Mesodermal cell (in vitro differentiated cells): ENCODE measurements around the gene CAPN10.

Source experiments
- H3K27ac ChIP-seq: 2 replicates; pipeline ENCODE4 v1.7.0; 2013; ENCODE audit warnings: mild to moderate bottlenecking, low read depth, low read length, moderate library complexity; ENCODE audit not compliant: severe bottlenecking
- H3K36me3 ChIP-seq: 2 replicates; pipeline ENCODE4 v1.7.1; 2013; ENCODE audit warnings: mild to moderate bottlenecking, low read length, moderate library complexity; ENCODE audit not compliant: control insufficient read depth, insufficient read depth
- H3K4me1 ChIP-seq: one replicate; pipeline ENCODE4 v1.7.1; 2013; ENCODE audit warnings: mild to moderate bottlenecking, low read length; ENCODE audit not compliant: insufficient read depth, control insufficient read depth, poor library complexity, severe bottlenecking
- H3K4me3 ChIP-seq: 2 replicates; pipeline ENCODE4 v1.7.0; 2013; ENCODE audit warnings: low read length, control low read depth, mild to moderate bottlenecking; ENCODE audit not compliant: insufficient read depth, poor library complexity, severe bottlenecking; ENCODE audit errors: extremely low read depth
- H3K9me3 ChIP-seq: 2 replicates; pipeline ENCODE4 v1.7.1; 2013; ENCODE audit warnings: mild to moderate bottlenecking, low read length, moderate library complexity; ENCODE audit not compliant: control insufficient read depth
- WGBS, 2 experiments: methylation state at CpG; one replicate each; pipeline ENCODE4 v1.1.5; 2013; ENCODE audit warnings: missing lambda C conversion rate in 2 of 2; ENCODE audit not compliant: insufficient coverage in 2 of 2; 5-methylcytosine and 5-hydroxymethylcytosine counted together

Gene CAPN10

GRCh38 chr2:240570531-240571313 lies 15.8 kb upstream of the CAPN10 start:
- Histone ChIP-seq H3K27ac (no peak overlapping the region), H3K4me1 (peaks cover 22% of the 10 kb centered on the region), H3K36me3 (peaks cover 4% of the 10 kb centered on the region), H3K4me3 (no peak overlapping the region), H3K9me3 (no peaks in the 10 kb centered on the region)
- 92 to 93% methylated on average over 9 to 11 of the region's 11 CpGs for WGBS, 2 experiments

GRCh38 chr2:240571314-240571973 lies 15.1 kb upstream of the CAPN10 start:
- 95 to 98% methylated on average over 10 to 13 of the region's 18 CpGs for WGBS, 2 experiments
- Histone ChIP-seq H3K36me3 (peaks cover 7% of the 10 kb centered on the region), H3K27ac (no peak overlapping the region), H3K9me3 (no peaks in the 10 kb centered on the region), H3K4me1 (peaks cover 18% of the 10 kb centered on the region), H3K4me3 (no peak overlapping the region)

GRCh38 chr2:240572141-240573031 lies 14.1 kb upstream of the CAPN10 start:
- peaks cover 16% of the 10 kb centered on the region for H3K36me3 ChIP-seq
- no peak overlapping the region for H3K27ac ChIP-seq
- H3K4me3 ChIP-seq: no peak overlapping the region
- H3K9me3 ChIP-seq: no peaks in the 10 kb centered on the region
- 93% methylated on average over 24 to 30 of the region's 30 CpGs for WGBS, 2 experiments
- H3K4me1 ChIP-seq: peaks cover 11% of the 10 kb centered on the region

GRCh38 chr2:240573071-240573515 lies 13.4 kb upstream of the CAPN10 start:
- no peak overlapping the region for H3K27ac ChIP-seq
- H3K9me3 ChIP-seq: no peaks in the 10 kb centered on the region
- H3K36me3 ChIP-seq: peaks cover 20% of the 10 kb centered on the region
- 93 to 94% methylated on average over 19 to 20 of the region's 20 CpGs for WGBS, 2 experiments
- H3K4me1 ChIP-seq: peaks cover 6% of the 10 kb centered on the region
- no peak overlapping the region for H3K4me3 ChIP-seq

- no peaks in the 10 kb centered on the region for H3K9me3 ChIP-seq
- WGBS, 2 experiments: 90 to 94% methylated on average over 28 to 34 of the region's 37 CpGs
- no peak overlapping the region for H3K4me3 ChIP-seq
- H3K27ac ChIP-seq: no peak overlapping the region
- peaks cover 26% of the 10 kb centered on the region for H3K36me3 ChIP-seq
- peaks cover 6% of the 10 kb centered on the region for H3K4me1 ChIP-seq
These were observed 12.8 kb upstream of the CAPN10 start for GRCh38 chr2:240573516-240574385.

GRCh38 chr2:240574386-240575100 lies 12.0 kb upstream of the CAPN10 start:
- 88 to 93% methylated on average over 17 to 21 of the region's 21 CpGs for WGBS, 2 experiments

GRCh38 chr2:240575101-240575965 lies 11.2 kb upstream of the CAPN10 start:
- 91 to 92% methylated on average over 19 to 23 of the region's 23 CpGs for WGBS, 2 experiments
- peaks cover 15% of the 10 kb centered on the region for H3K4me1 ChIP-seq
- peaks cover 32% of the 10 kb centered on the region for H3K36me3 ChIP-seq
- H3K9me3 ChIP-seq: no peaks in the 10 kb centered on the region
- no peak overlapping the region for H3K27ac ChIP-seq
- no peak overlapping the region for H3K4me3 ChIP-seq

More at GRCh38 chr2:240574386-240575100, 12.0 kb upstream of the CAPN10 start:
- no peak overlapping the region for H3K27ac ChIP-seq
- H3K36me3 ChIP-seq: peaks cover 29% of the 10 kb centered on the region
- H3K9me3 ChIP-seq: no peaks in the 10 kb centered on the region
- peaks cover 8% of the 10 kb centered on the region for H3K4me1 ChIP-seq
- no peak overlapping the region for H3K4me3 ChIP-seq

- H3K4me1 ChIP-seq: peaks cover 18% of the 10 kb centered on the region
- H3K27ac ChIP-seq: no peak overlapping the region
- no peak overlapping the region for H3K4me3 ChIP-seq
- no peaks in the 10 kb centered on the region for H3K9me3 ChIP-seq
- whole genome bisulfite sequencing, 2 experiments: 87 to 90% methylated on average over 4 of the region's 6 CpGs
- H3K36me3 ChIP-seq: peaks cover 32% of the 10 kb centered on the region
These were observed 10.5 kb upstream of the CAPN10 start for GRCh38 chr2:240576036-240576435.
